AG09309 (cell line): Measurements from ENCODE around the gene COL19A1.

Source experiments
- DNase-seq: peaks from one replicate; pipeline ENCODE4 v3.0.0-alpha.2; 2010; ENCODE audit warnings: low read depth
- H3K4me3 ChIP-seq: 2 replicates; pipeline ENCODE4 v1.5.1; 2011; ENCODE audit warnings: mild to moderate bottlenecking, low read depth, low read length, moderate library complexity; ENCODE audit not compliant: control insufficient read depth
- CTCF ChIP-seq: IDR thresholded peaks from 2 replicates; pipeline ENCODE4 v1.5.1; 2011; ENCODE audit warnings: mild to moderate bottlenecking, low read depth, low read length, inconsistent platforms; ENCODE audit not compliant: insufficient read depth, control insufficient read depth; ENCODE audit errors: missing control alignments

The COL19A1 gene

GRCh38 chr6:70246118-70246517 is 379.8 kb downstream of the COL19A1 start:
- DNase-seq: no peak
- no peak overlapping the region for H3K4me3 ChIP-seq
- TF ChIP-seq CTCF: no peak

- DNase-seq: no peak
- TF ChIP-seq CTCF: no peak
- H3K4me3 ChIP-seq: no peak overlapping the region
Observed at GRCh38 chr6:70252604-70253003, 386.2 kb downstream of the COL19A1 start.

GRCh38 chr6:70253923-70254322 is 387.6 kb downstream of the COL19A1 start:
- H3K4me3 ChIP-seq: no peak overlapping the region
- no peak for TF ChIP-seq CTCF
- DNase-seq: no peak

- H3K4me3 ChIP-seq: no peak overlapping the region
- no peak for TF ChIP-seq CTCF
- DNase-seq: no peak
Observed at GRCh38 chr6:70254784-70255183, 388.4 kb downstream of the COL19A1 start.

- TF ChIP-seq CTCF: no peak
- no peak overlapping the region for H3K4me3 ChIP-seq
- DNase-seq: no peak
Observed at GRCh38 chr6:70257768-70258273, 391.5 kb downstream of the COL19A1 start.

- TF ChIP-seq CTCF: no peak
- H3K4me3 ChIP-seq: no peak overlapping the region
- no peak for DNase-seq
Observed at GRCh38 chr6:70258483-70258882, 392.1 kb downstream of the COL19A1 start.
